HepG2 (cell line): Measurements from ENCODE around the gene WWC2. TPM values are rescaled to one million over a fixed set of nuclear protein-coding genes. Genes with fewer than 3 reads are reported as not detected.
A peak's percentile ranks its signal among the peaks of the same experiment; 100 is the strongest.

Experiments used
- ATAC-seq: fragments of 200-7000 bp; cut with Tn5 transposase; 3 replicates; pipeline ENCODE4 v1.9.1; 2020; ENCODE audit warnings: mild to moderate bottlenecking, moderate library complexity
- BruUV-seq: library from RNA; stranded (reverse); fragments of 400-500 nt; replicated peaks from 2 replicates; lab custom pipeline; 2021; lab: Mats Ljungman, UMichigan
- CTCF ChIA-PET: fragments of 300-600 bp; formaldehyde crosslinking; extraction: SDS; loops from one replicate; lab custom pipeline; 2021; ENCODE audit warnings: low total read pairs, inconsistent platforms, low intra/inter-chr PET ratio; lab: Yijun Ruan, JAX
- POLR2A ChIA-PET: fragments of 350-600 bp; sonication (Branson Sonifier 250); formaldehyde crosslinking; loops from one replicate; lab custom pipeline; 2020; ENCODE audit warnings: antibody characterized with exemption, inconsistent platforms; lab: Yijun Ruan, JAX
- DNase-seq: peaks from one replicate; pipeline ENCODE4 v3.0.0-alpha.2; 2015; ENCODE audit warnings: low spot score
- FAIRE-seq: peaks from 3 replicates; lab custom pipeline; 2011; peaks lifted over from hg19 to GRCh38; lab: Jason Lieb, UNC
- H2AFZ ChIP-seq: one replicate; pipeline ENCODE4 v1.6.1; 2011; ENCODE audit warnings: low read length, inconsistent platforms
- H3K27ac ChIP-seq: fragments of 300-600 bp; 3 replicates; pipeline ENCODE4 v1.8.0; 2011; ENCODE audit warnings: mixed run types, mild to moderate bottlenecking, mixed read lengths, low read length, inconsistent platforms; ENCODE audit not compliant: insufficient read depth; ENCODE audit errors: extremely low read length
- H3K27me3 ChIP-seq, 2 experiments: fragments of 200-600 bp in 1 of 2; 2 replicates in 1 of 2; 3 replicates in 1 of 2; pipeline versions ENCODE4 v1.6.0 to v1.8.0; 2011; ENCODE audit warnings: low read length in 2 of 2, mild to moderate bottlenecking in 2 of 2, moderate library complexity in 2 of 2, inconsistent platforms in 1 of 2; ENCODE audit not compliant: insufficient read depth in 2 of 2, control insufficient read depth in 1 of 2
- H3K36me3 ChIP-seq, 2 experiments: fragments of 200-600 bp in 1 of 2; replicated peaks in 1 of 2; 2 replicates in 1 of 2; 3 replicates in 1 of 2; pipeline versions ENCODE4 v1.5.1 to v1.8.0; 2011; ENCODE audit warnings: low read length in 2 of 2, inconsistent platforms in 1 of 2; ENCODE audit not compliant: insufficient read depth in 2 of 2, control insufficient read depth in 1 of 2
- H3K4me1 ChIP-seq: 2 replicates; pipeline ENCODE4 v1.5.1; 2012; ENCODE audit warnings: low read length, inconsistent platforms; ENCODE audit not compliant: insufficient read depth
- H3K4me2 ChIP-seq: 2 replicates; pipeline ENCODE4 v1.6.0; 2011; ENCODE audit warnings: low read depth, low read length, inconsistent platforms
- H3K4me3 ChIP-seq, 3 experiments: fragments of 200-600 bp in 1 of 3; sonication (generic), shearing (Covaris generic) in 1 of 3; replicated peaks in 1 of 3; 2 replicates each; pipeline ENCODE4 v1.5.1; 2011 to 2016; ENCODE audit warnings: low read length in 3 of 3, inconsistent platforms in 2 of 3, low read depth in 2 of 3, mild to moderate bottlenecking in 2 of 3, control low read depth in 1 of 3, mixed read lengths in 1 of 3; ENCODE audit not compliant: insufficient read depth in 1 of 3
- H3K79me2 ChIP-seq: one replicate; pipeline ENCODE4 v1.6.1; 2011; ENCODE audit warnings: low read length, inconsistent platforms; ENCODE audit not compliant: insufficient read depth
- H3K9ac ChIP-seq: 2 replicates; pipeline ENCODE4 v1.6.0; 2011; ENCODE audit warnings: mild to moderate bottlenecking, low read depth, low read length, inconsistent platforms; ENCODE audit not compliant: insufficient read depth
- H3K9me3 ChIP-seq: 2 replicates; pipeline ENCODE4 v1.5.1; 2012; ENCODE audit warnings: mild to moderate bottlenecking, low read length
- H4K20me1 ChIP-seq: 2 replicates; pipeline ENCODE4 v1.6.0; 2011; ENCODE audit warnings: inconsistent platforms, mild to moderate bottlenecking, low read length, moderate library complexity; ENCODE audit not compliant: insufficient read depth
- ARID3A ChIP-seq: IDR thresholded peaks from 2 replicates; pipeline ENCODE4 v1.6.1; 2012; ENCODE audit warnings: low read depth, low read length, improper control_type of control experiment
- ARID5B ChIP-seq: IDR thresholded peaks from 2 replicates; pipeline ENCODE4 v1.4.0; 2020; ENCODE audit warnings: mild to moderate bottlenecking, missing genetic modification reagents
- BCL6 ChIP-seq: IDR thresholded peaks from 2 replicates; pipeline ENCODE4 v1.6.1; 2016; ENCODE audit warnings: missing genetic modification reagents, missing compliant biosample characterization
- CREM ChIP-seq, 2 experiments: sonication (generic) in 1 of 2; formaldehyde crosslinking in 1 of 2; IDR thresholded peaks; 2 replicates each; pipeline versions ENCODE4 v1.4.0 to v1.6.1; 2016 to 2020; ENCODE audit warnings: antibody characterized with exemption in 1 of 2, mild to moderate bottlenecking in 1 of 2, missing genetic modification reagents in 1 of 2
- FOXO1 ChIP-seq: sonication (generic); formaldehyde crosslinking; IDR thresholded peaks from 2 replicates; pipeline ENCODE4 v1.4.0; 2020; ENCODE audit warnings: missing genetic modification reagents
- GABPA ChIP-seq, 2 experiments: IDR thresholded peaks; 2 replicates each; pipeline ENCODE4 v1.6.1; 2011 to 2016; ENCODE audit warnings: low read depth in 2 of 2, low read length in 1 of 2, missing biosample characterization in 1 of 2, missing genetic modification characterization in 1 of 2
- HNF4A ChIP-seq: sonication (generic); formaldehyde crosslinking; IDR thresholded peaks from 2 replicates; pipeline ENCODE4 v1.4.0; 2020; ENCODE audit warnings: missing genetic modification reagents
- ISX ChIP-seq: sonication (generic); formaldehyde crosslinking; conservative IDR thresholded peaks from 2 replicates; pipeline ENCODE4 v1.5.0; 2020; ENCODE audit warnings: missing genetic modification reagents
- MED1 ChIP-seq: sonication (generic); formaldehyde crosslinking; IDR thresholded peaks from 2 replicates; pipeline ENCODE4 v1.4.0; 2020; ENCODE audit warnings: missing genetic modification reagents
- NCOA2 ChIP-seq: sonication (generic); formaldehyde crosslinking; IDR thresholded peaks from 2 replicates; pipeline ENCODE4 v1.8.0; 2022; ENCODE audit warnings: inconsistent platforms
- NR2F6 ChIP-seq, 2 experiments: IDR thresholded peaks; 2 replicates each; pipeline ENCODE4 v1.6.1; 2016; ENCODE audit warnings: antibody characterized with exemption in 1 of 2, mild to moderate bottlenecking in 1 of 2
- PHF21A ChIP-seq: sonication (generic); formaldehyde crosslinking; IDR thresholded peaks from 2 replicates; pipeline ENCODE4 v1.5.0; 2020; ENCODE audit warnings: mild to moderate bottlenecking, missing genetic modification reagents
- SALL1 ChIP-seq: sonication (generic); formaldehyde crosslinking; IDR thresholded peaks from 2 replicates; pipeline ENCODE4 v1.8.0; 2022; ENCODE audit warnings: mild to moderate bottlenecking, missing genetic modification reagents
- SAP130 ChIP-seq: IDR thresholded peaks from 2 replicates; pipeline ENCODE4 v1.6.1; 2016; ENCODE audit warnings: low read depth
- SOX13 ChIP-seq, 3 experiments: fragments of 450-650 bp in 1 of 3; sonication (generic) in 1 of 3; formaldehyde crosslinking in 1 of 3; IDR thresholded peaks in 2 of 3; conservative IDR thresholded peaks in 1 of 3; 2 replicates each; pipeline versions ENCODE4 v1.5.0 to v1.6.1; 2016 to 2020; ENCODE audit warnings: antibody characterized with exemption in 1 of 3, mild to moderate bottlenecking in 1 of 3, missing compliant biosample characterization in 1 of 3, missing genetic modification reagents in 1 of 3, moderate library complexity in 1 of 3
- SOX5 ChIP-seq: IDR thresholded peaks from 2 replicates; pipeline ENCODE4 v1.6.1; 2016; ENCODE audit warnings: borderline replicate concordance
- TEAD3 ChIP-seq: optimal IDR thresholded peaks from 2 replicates; pipeline ENCODE3; 2016; ENCODE audit warnings: borderline replicate concordance
- ZNF468 ChIP-seq: sonication (generic); formaldehyde crosslinking; IDR thresholded peaks from 2 replicates; pipeline ENCODE4 v1.8.0; 2022; ENCODE audit warnings: mild to moderate bottlenecking, moderate library complexity, missing genetic modification reagents
- WGBS: methylation state at CpG from one replicate; pipeline ENCODE4 v1.1.6; 2017; ENCODE audit warnings: low lambda C conversion rate; 5-methylcytosine and 5-hydroxymethylcytosine counted together
- in situ Hi-C: cut with HindIII; loops from 2 replicates; pipeline ENCODE4 v1.10.0; 2017; ENCODE audit warnings: low pct_unique_long_range_greater_than_20kb; ENCODE audit not compliant: extremely low pct_ligation_motif_present
- intact Hi-C: fragments of 100-400 bp; cut with micrococcal nuclease; formaldehyde crosslinking; loops from one replicate; pipeline ENCODE4 v1.10.0; 2022; ENCODE audit not compliant: unreplicated experiment
- polyA plus RNA-seq, 8 experiments: library from polyadenylated mRNA; depleted of rRNA in 3 of 8; stranded (reverse) in 7 of 8; unstranded in 1 of 8; fragments of >200 nt; fragmentation: Illumina TruSeq in 4 of 8; extraction: Trizol in 4 of 8; gene quantifications; 2 replicates each; pipeline versions ENCODE4 v1.2.1 to v1.2.3, GENCODE V29; 2011 to 2016; ENCODE audit warnings: low read depth in 4 of 8, missing spikeins in 1 of 8, mixed read lengths in 1 of 8; ENCODE audit not compliant: insufficient read depth in 1 of 8
- total RNA-seq, 5 experiments: library from RNA; depleted of rRNA; stranded (reverse); fragments of >200 nt; fragmentation: Illumina TruSeq; extraction: Trizol; gene quantifications; 2 replicates each; pipeline ENCODE4 v1.2.3, GENCODE V29; 2016; ENCODE audit warnings: low read depth in 1 of 5

Gene WWC2
- total and polyA plus RNA-seq, 2 of the 13 experiments (the other 11 are each of a cell fraction or from before 2014, with no cell fraction given) = 40.0 to 50.1 TPM

- Histone ChIP-seq H3K4me2 (peak overlapping the region; percentile 41), H3K9ac (peak overlapping the region; percentile 53), H3K36me3 (no peaks in the 10 kb centered on the region; a peak in 1 of 5 replicates), H3K4me1 (peaks cover 63% of the 10 kb centered on the region), H3K27ac (peak overlapping the region; percentile 64), H4K20me1 (0 out of 2 replicates have a peak, but pooled peaks cover 6% of the 10 kb centered on the region), H3K4me3 (no peak overlapping the region; a peak in 1 of 6 replicates), H3K9me3 (no peaks in the 10 kb centered on the region), H2AFZ (no peak overlapping the region), H3K79me2 (peaks cover 87% of the 10 kb centered on the region), H3K27me3 (no peaks in the 10 kb centered on the region)
- WGBS = 15% methylated on average over 5 of the region's 5 CpGs
- peak; percentile 89 for DNase-seq
- BruUV-seq = no TSS peak
- peak; percentile 73 for ATAC-seq
- POLR2A ChIA-PET = interaction anchor here (1.0 to 1.4 kb wide), 2 partner anchors 77 to 81 kb away, joined by 3 to 11 read pairs; partner anchors contain the start of gene WWC2
- in situ Hi-C loops (no loop called here), intact Hi-C loops (loop anchor here (1.0 kb wide), 1 partner anchor 16 kb away; no protein-coding TSS in a partner anchor)
- peak; percentile 40 for FAIRE-seq
- CTCF ChIA-PET = no interaction called here
- TF ChIP-seq BCL6 (0 out of 2 replicates have a peak, but pooled peaks have one; percentile 26), GABPA (IDR thresholded peaks at IDR 0.05; ENCODE audit: low read depth, low read length) (no peak), GABPA (CRISPR knock-in tag; IDR thresholded peaks at IDR 0.05; ENCODE audit: low read depth) (0 out of 2 replicates have a peak, but pooled peaks have one; percentile 25), ARID5B (CRISPR knock-in tag) (peak; percentile 62), NR2F6 (IDR thresholded peaks at IDR 0.05) (no peak), NR2F6 (CRISPR knock-in tag; IDR thresholded peaks at IDR 0.05) (no peak), PHF21A (CRISPR knock-in tag) (0 out of 2 replicates have a peak, but pooled peaks have one; percentile 19), HNF4A (CRISPR knock-in tag) (peak; percentile 66), ZNF468 (CRISPR knock-in tag) (no peak), FOXO1 (CRISPR knock-in tag) (no peak), NCOA2 (CRISPR knock-in tag) (0 out of 2 replicates have a peak, but pooled peaks have one; percentile 34), MED1 (CRISPR knock-in tag) (peak; percentile 50), SOX5 (CRISPR knock-in tag) (peak; percentile 50; the same call in 1 of the 2 replicates), ARID3A (peak; percentile 90), SOX13 (IDR thresholded peaks at IDR 0.05) (no peak), SOX13 (CRISPR knock-in tag; conservative IDR thresholded peaks at IDR 0.05 in 1 of 2, IDR thresholded peaks at IDR 0.05 in 1 of 2) (peak in 1 of 2 experiments; percentile 54; a peak in 1 of 4 replicates), SALL1 (peak; percentile 65; the same call in 1 of the 2 replicates), SAP130 (CRISPR knock-in tag) (peak; percentile 54; the same call in 1 of the 2 replicates), CREM (IDR thresholded peaks at IDR 0.05) (0 out of 2 replicates have a peak, but pooled peaks have one; percentile 26), CREM (CRISPR knock-in tag; IDR thresholded peaks at IDR 0.05) (no peak), ISX (CRISPR knock-in tag) (no peak), TEAD3 (peak; percentile 89)
Measured at GRCh38 chr4:183175631-183176232, 76.7 kb downstream of the WWC2 start.
